Calu3 (cell line): ENCODE measurements around the gene NAIF1. TPM values are rescaled to one million over a fixed set of nuclear protein-coding genes. Genes with fewer than 3 reads are reported as not detected.

Experiments used
- Bru-seq: library from RNA; stranded (reverse); fragments of 400-500 nt; gene quantifications from one replicate; lab custom pipeline; 2021; lab: Mats Ljungman, UMichigan
- BruChase-seq, 2 experiments: library from RNA; stranded (reverse); fragments of 400-500 nt; gene quantifications; one replicate each; lab custom pipeline; 2021; lab: Mats Ljungman, UMichigan
- BruUV-seq: library from RNA; stranded (reverse); fragments of 400-500 nt; replicated peaks from 2 replicates; lab custom pipeline; 2021; lab: Mats Ljungman, UMichigan
- CTCF ChIA-PET: fragments of 300-600 bp; sonication (Branson Sonifier 250); formaldehyde crosslinking; loops from one replicate; lab custom pipeline; 2022; ENCODE audit warnings: antibody characterized with exemption; lab: Charles Lee
- DNase-seq: peaks from one replicate; pipeline ENCODE4 v3.0.0; 2022
- H3K27ac Mint-ChIP-seq: one replicate; pipeline ENCODE4 v1.8.0; 2022; ENCODE audit warnings: mixed read lengths; ENCODE audit not compliant: unreplicated experiment
- H3K27me3 Mint-ChIP-seq: one replicate; pipeline ENCODE4 v1.8.0; 2022; ENCODE audit warnings: mixed read lengths; ENCODE audit not compliant: unreplicated experiment
- H3K36me3 Mint-ChIP-seq: one replicate; pipeline ENCODE4 v1.8.0; 2022; ENCODE audit warnings: mild to moderate bottlenecking, moderate library complexity, mixed read lengths; ENCODE audit not compliant: insufficient read depth, unreplicated experiment
- H3K4me1 Mint-ChIP-seq: one replicate; pipeline ENCODE4 v1.8.0; 2022; ENCODE audit warnings: mild to moderate bottlenecking, low read depth, mixed read lengths; ENCODE audit not compliant: unreplicated experiment
- H3K4me3 Mint-ChIP-seq: one replicate; pipeline ENCODE4 v1.8.0; 2022; ENCODE audit warnings: mild to moderate bottlenecking, low read depth, moderate library complexity, mixed read lengths; ENCODE audit not compliant: unreplicated experiment
- H3K9me3 Mint-ChIP-seq: one replicate; pipeline ENCODE4 v1.8.0; 2022; ENCODE audit warnings: low read depth, mixed read lengths; ENCODE audit not compliant: unreplicated experiment
- intact Hi-C: fragments of 100-400 bp; cut with micrococcal nuclease; formaldehyde crosslinking; loops from one replicate; pipeline ENCODE4 v1.10.0; 2022; ENCODE audit not compliant: unreplicated experiment
- long read RNA-seq: library from polyadenylated mRNA; stranded (forward); transcript quantifications from one replicate; pipeline ENCODE4 v2.0.0, GENCODE V29; 2022
- total RNA-seq: library from RNA; stranded (reverse); gene quantifications from 2 replicates; pipeline ENCODE4 v1.2.3, GENCODE V29; 2022
- TF ChIP-seq, protein P1 (sequence below): fragments of 200-600 bp; IDR thresholded peaks from one replicate; pipeline ENCODE4 v1.8.0; 2022; ENCODE audit warnings: antibody characterized with exemption; ENCODE audit not compliant: unreplicated experiment

NAIF1 gene, protein sequence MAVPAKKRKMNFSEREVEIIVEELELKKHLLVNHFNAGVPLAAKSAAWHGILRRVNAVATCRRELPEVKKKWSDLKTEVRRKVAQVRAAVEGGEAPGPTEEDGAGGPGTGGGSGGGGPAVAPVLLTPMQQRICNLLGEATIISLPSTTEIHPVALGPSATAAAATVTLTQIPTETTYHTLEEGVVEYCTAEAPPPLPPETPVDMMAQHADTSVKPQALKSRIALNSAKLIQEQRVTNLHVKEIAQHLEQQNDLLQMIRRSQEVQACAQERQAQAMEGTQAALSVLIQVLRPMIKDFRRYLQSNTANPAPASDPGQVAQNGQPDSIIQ
- total RNA-seq (6.7 and 9.0 TPM in 2 replicates), Bru-seq, nascent RNA (percentile 47 among the genes with signal in this experiment), BruChase-seq, experiment 1, labeled RNA remaining after a 6-hour chase (percentile 51 among the genes with signal in this experiment), BruChase-seq, experiment 2, labeled RNA remaining after a 2-hour chase (percentile 59 among the genes with signal in this experiment)
- long read RNA-seq, partial matches to known transcripts = 0 of 8 reads
- long read RNA-seq, other reads (novel, unspliced or antisense) = 8 of 8 reads

DNA sequence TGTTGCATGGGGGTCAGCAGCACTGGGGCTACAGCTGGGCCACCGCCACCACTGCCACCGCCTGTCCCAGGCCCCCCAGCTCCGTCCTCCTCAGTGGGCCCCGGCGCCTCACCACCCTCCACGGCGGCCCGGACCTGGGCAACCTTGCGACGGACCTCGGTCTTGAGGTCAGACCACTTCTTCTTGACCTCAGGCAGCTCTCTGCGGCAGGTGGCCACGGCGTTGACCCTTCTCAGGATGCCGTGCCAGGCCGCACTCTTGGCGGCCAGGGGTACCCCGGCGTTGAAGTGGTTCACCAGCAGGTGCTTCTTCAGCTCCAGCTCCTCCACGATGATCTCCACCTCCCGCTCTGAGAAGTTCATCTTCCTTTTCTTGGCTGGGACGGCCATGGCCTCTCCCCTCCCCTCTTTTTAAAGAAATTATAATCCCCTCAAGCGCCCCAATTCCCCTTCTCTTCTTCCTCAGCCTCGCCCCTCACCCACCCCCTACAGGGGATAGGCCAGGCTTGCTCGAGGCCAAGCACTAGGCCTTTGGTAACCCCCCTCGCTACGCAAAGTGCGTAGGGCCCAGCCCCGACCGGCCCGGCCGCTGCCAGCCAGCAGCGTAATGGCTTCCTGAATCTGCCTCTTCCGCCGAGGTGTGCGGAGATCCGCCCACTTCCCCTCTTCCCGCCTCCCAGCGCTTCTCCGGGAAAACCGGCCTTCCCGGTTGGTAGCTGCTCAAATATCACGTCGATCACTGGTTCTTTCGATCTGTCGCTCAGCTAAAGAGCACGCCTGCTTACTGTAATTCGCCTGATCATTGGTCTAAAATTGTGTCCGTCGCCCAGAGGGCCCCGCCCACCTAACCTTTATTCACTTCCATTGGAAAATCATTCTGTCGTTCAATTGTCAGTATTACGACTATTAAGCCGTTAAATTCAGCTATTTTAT, at the start of gene NAIF1:
TSS of gene NAIF1 (minus strand) at position 608 of the 932 bp plus-strand sequence. CDS start at position 389, 219 bp downstream.
- TF ChIP-seq, protein P1, sequence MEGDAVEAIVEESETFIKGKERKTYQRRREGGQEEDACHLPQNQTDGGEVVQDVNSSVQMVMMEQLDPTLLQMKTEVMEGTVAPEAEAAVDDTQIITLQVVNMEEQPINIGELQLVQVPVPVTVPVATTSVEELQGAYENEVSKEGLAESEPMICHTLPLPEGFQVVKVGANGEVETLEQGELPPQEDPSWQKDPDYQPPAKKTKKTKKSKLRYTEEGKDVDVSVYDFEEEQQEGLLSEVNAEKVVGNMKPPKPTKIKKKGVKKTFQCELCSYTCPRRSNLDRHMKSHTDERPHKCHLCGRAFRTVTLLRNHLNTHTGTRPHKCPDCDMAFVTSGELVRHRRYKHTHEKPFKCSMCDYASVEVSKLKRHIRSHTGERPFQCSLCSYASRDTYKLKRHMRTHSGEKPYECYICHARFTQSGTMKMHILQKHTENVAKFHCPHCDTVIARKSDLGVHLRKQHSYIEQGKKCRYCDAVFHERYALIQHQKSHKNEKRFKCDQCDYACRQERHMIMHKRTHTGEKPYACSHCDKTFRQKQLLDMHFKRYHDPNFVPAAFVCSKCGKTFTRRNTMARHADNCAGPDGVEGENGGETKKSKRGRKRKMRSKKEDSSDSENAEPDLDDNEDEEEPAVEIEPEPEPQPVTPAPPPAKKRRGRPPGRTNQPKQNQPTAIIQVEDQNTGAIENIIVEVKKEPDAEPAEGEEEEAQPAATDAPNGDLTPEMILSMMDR = no peak
- CTCF ChIA-PET = interaction anchor here (0.6 to 2.1 kb wide), 4 partner anchors 12 to 61 kb away, joined by 3 to 11 read pairs (median 4); no protein-coding TSS in a partner anchor
- intact Hi-C loops = no loop called here
- no TSS peak for BruUV-seq
- no peak within 1 kb of the TSS for H3K4me3 Mint-ChIP-seq
- H3K4me1 Mint-ChIP-seq = peaks cover 3% of the 10 kb centered on the region
- no peaks in the 10 kb centered on the region for H3K27me3 Mint-ChIP-seq
- no peak within 1 kb of the TSS for H3K27ac Mint-ChIP-seq
- DNase-seq = peak; percentile 93
- H3K9me3 Mint-ChIP-seq = no peaks in the 10 kb centered on the region
- H3K36me3 Mint-ChIP-seq = peaks cover 14% of the 10 kb centered on the region

DNA sequence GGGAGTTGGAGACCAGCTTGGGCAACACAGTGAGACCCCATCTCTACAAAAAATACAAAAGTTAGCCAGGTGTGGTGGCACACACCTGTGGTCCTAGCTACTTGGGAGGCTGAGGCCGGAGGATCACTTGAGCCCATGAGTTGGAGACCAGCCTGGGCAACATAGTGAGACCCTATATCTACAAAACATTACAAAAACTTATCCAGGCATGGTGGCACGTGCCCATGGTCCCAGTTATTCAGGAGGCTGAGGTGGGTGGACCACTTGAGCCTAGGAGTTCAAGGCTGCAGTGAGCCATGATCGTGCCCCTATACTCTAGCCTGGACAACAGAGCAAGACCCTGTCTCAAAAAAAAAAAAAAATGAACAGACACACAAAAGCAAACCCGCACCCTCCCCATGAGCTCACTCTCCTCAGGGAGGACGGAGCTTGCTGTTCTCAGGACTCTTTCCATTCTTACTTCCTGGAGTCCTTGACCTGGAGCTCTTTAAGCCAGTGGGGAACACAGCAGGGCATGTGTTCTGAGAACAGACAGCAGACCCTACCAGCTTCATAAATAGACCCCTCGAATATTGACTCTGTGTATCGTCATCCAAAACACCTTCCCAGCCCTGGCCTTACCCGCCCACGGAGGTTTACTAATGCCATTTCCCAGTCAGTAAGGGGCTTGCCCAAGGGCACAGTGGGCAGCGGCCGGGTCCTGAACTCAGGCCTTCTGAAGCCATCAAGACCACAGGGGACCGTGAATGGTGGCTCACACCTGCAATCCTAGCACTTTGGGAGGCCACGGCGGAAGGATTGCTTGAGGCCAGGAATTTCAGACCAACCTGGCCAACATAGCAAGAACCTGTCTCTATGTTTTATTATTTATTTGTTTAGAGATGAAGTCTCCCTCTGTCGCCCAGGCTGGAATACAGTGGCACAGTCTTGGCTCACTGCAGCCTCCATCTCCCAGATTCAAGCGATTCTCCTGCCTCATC, 49.3 kb upstream of the NAIF1 start:
- Mint-ChIP-seq H3K36me3 (peaks cover 63% of the 10 kb centered on the region), H3K4me1 (peaks cover 16% of the 10 kb centered on the region), H3K9me3 (no peaks in the 10 kb centered on the region), H3K27ac (peak overlapping the region; percentile 75), H3K4me3 (no peak overlapping the region), H3K27me3 (no peaks in the 10 kb centered on the region)
- intact Hi-C loops = no loop called here
- BruUV-seq = no TSS peak
- DNase-seq = no peak
- TF ChIP-seq, protein P1 = no peak
- CTCF ChIA-PET = interaction anchor here (0.8 to 1.5 kb wide), 2 partner anchors 9 to 65 kb away, joined by 3 to 4 read pairs; no protein-coding TSS in a partner anchor

DNA sequence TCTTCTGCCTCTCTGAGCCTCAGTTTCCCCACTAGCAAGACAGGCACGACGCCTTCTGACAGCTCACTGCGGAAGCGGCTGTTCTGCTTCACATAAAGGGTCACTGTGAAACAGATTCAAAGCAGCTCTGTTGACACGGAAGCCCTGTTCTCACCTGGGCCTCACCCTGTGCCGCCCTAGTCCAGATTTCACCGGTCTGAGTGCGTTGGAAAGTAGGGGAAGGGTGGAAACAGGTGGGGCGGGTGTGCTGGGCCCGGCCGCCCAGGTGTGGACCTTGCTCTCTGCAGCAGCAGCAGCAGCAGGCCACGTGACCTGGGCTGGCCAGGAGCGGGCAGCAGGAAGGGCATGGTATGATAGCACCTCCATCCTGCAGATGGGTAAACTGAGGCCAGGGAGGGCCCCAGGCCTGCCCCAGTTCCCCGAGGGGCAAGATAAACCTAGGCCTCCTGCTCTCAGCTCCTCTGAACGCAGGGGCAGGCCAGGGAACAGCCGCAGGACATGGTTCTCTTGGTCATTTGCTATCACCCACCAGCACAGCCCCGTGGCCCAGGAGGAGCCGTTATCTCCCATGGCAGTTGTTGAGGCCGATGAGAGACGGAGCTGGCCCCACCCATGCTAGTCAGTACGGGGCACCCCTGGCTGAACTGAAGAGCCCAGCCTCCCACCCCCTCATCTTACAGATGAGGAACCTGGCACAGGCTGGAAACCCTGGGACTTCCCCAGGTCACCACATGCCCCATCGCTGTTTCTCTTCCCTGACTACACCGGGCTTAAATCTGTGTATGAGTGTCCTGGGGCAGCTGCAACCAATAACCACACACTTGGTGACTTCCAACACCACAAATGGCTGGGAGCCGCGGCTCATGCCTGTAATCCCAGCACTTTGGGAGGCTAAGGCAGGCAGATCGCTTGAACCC, 48.3 kb upstream of the NAIF1 start:
- TF ChIP-seq, protein P1 = no peak
- H3K27ac Mint-ChIP-seq = peak overlapping the region; percentile 75
- H3K4me1 Mint-ChIP-seq = peaks cover 16% of the 10 kb centered on the region
- CTCF ChIA-PET = interaction anchor here (0.8 to 1.5 kb wide), 2 partner anchors 8 to 64 kb away, joined by 3 to 4 read pairs; no protein-coding TSS in a partner anchor
- peaks cover 64% of the 10 kb centered on the region for H3K36me3 Mint-ChIP-seq
- no peaks in the 10 kb centered on the region for H3K27me3 Mint-ChIP-seq
- no TSS peak for BruUV-seq
- intact Hi-C loops = no loop called here
- no peaks in the 10 kb centered on the region for H3K9me3 Mint-ChIP-seq
- DNase-seq = peak; percentile 82
- peak overlapping the region; percentile 34 for H3K4me3 Mint-ChIP-seq
